ENCODE measurements around the gene MPZL3.

The MPZL3 gene

GRCh38 chr11:118229274-118229847 lies 22.8 kb downstream of the MPZL3 start:
- DNase-seq, result no peak

- DNase-seq, result peak in 2 of 6 experiments; percentile 16 to 27
These were observed 24.0 kb downstream of the MPZL3 start for GRCh38 chr11:118227865-118228785.

GRCh38 chr11:118226781-118227180 lies 25.4 kb downstream of the MPZL3 start:
- peak in 1 of 6 experiments; percentile 16 for DNase-seq

GRCh38 chr11:118226296-118226695 lies 25.9 kb downstream of the MPZL3 start:
- no peak for DNase-seq

- peak; percentile 50 to 86 (median 73) for DNase-seq
These were observed 27.5 kb downstream of the MPZL3 start, which contains the start of gene JAML for GRCh38 chr11:118224511-118225188. TSS of gene JAML (minus strand) at chr11:118225011. CDS start at chr11:118214866, 10,145 bp downstream.

GRCh38 chr11:118223992-118224391 lies 28.2 kb downstream of the MPZL3 start:
- DNase-seq, result peak in 3 of 6 experiments; percentile 16 to 62 (median 35)

GRCh38 chr11:118223570-118223969 lies 28.6 kb downstream of the MPZL3 start:
- peak in 2 of 6 experiments; percentile 30 to 57 for DNase-seq

- DNase-seq, result no peak
These were observed 29.7 kb downstream of the MPZL3 start for GRCh38 chr11:118222437-118222836.

GRCh38 chr11:118221419-118221818 lies 30.7 kb downstream of the MPZL3 start:
- no peak for DNase-seq

GRCh38 chr11:118219732-118220131 lies 32.4 kb downstream of the MPZL3 start:
- no peak for DNase-seq

- no peak for DNase-seq
These were observed 32.9 kb downstream of the MPZL3 start for GRCh38 chr11:118219244-118219643.

- DNase-seq, result peak in 1 of 6 experiments; percentile 15
These were observed 34.6 kb downstream of the MPZL3 start for GRCh38 chr11:118217575-118217974.

GRCh38 chr11:118216621-118217481 lies 35.3 kb downstream of the MPZL3 start:
- DNase-seq, result peak in 1 of 6 experiments; percentile 22

- no peak for DNase-seq
These were observed 36.4 kb downstream of the MPZL3 start for GRCh38 chr11:118215765-118216164.

- DNase-seq, result peak in 2 of 6 experiments; percentile 4 to 20
These were observed 36.9 kb downstream of the MPZL3 start for GRCh38 chr11:118215262-118215661.

GRCh38 chr11:118214210-118214914 lies 37.8 kb downstream of the MPZL3 start:
- DNase-seq, result no peak

GRCh38 chr11:118213781-118214180 lies 38.4 kb downstream of the MPZL3 start:
- no peak for DNase-seq

- no peak for DNase-seq
These were observed 39.0 kb downstream of the MPZL3 start for GRCh38 chr11:118213201-118213600.

- no peak for DNase-seq
These were observed 39.4 kb downstream of the MPZL3 start for GRCh38 chr11:118212781-118213191.

- no peak for DNase-seq
These were observed 39.9 kb downstream of the MPZL3 start for GRCh38 chr11:118212131-118212725.

GRCh38 chr11:118211006-118211405 lies 41.2 kb downstream of the MPZL3 start:
- no peak for DNase-seq
